ENCODE measurements around the gene PNN. TPM values are rescaled to one million over a fixed set of nuclear protein-coding genes. Genes with fewer than 3 reads are reported as not detected.
"Not testable (repeated sequence)": the region's sequence is repeated elsewhere in the genome, so short reads cannot be mapped to it uniquely, and the experiment has no call there.

Gene PNN
- total and polyA plus RNA-seq, 2 donors = 35.7 to 38.4 TPM

DNA sequence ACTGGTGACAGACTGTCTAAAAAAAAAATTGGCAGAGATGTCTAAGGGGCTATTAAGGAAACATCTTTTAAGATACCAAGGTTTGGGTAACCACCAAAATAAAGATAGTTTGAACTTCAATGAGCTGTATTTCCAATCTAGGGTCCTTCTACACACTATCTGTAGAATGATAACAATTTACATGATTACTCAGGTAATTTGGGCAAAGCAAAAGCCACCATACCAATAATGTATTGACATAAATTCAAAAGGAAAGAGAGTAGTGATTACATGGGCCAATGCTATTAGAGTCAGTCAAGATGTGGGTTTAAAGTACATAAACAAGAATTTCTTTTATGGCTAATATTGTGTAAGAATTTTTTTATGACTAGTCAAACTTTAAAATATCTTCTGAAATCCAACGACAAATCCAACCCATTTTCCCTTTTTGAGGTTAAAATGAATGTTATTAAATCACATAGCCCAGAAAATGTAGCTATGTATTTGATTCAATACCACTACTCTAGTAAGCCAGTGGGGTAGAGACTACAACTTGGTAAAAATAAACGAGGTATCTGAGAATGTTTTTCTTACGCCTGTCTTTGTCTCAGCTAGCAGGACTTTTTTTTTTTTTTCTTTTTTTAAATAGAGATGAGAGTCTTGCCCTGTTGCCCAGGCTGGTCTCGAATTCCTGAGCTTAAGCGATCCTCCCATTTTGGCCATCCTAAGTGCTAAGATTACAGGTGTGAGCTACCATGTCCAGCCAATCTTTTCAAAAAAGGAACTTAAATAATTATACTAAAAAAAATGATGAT lies 10.4 kb downstream of the PNN start:
- peaks cover 12% of the 10 kb centered on the region for H3K36me3 ChIP-seq (ENCODE audit: insufficient read depth)
- peaks cover 1% of the 10 kb centered on the region for H3K4me1 ChIP-seq (ENCODE audit: insufficient read depth)
- H3K4me3 ChIP-seq (ENCODE audit: low read depth, low read length) = no peak overlapping the region
- WGBS = 93% methylated on average over 5 of the region's 5 CpGs
- no peak overlapping the region for H3K27ac ChIP-seq (ENCODE audit: low read depth)
- no peak for DNase-seq (ENCODE audit: extremely low spot score)

GRCh38 chr14:39186941-39187525 lies 12.0 kb downstream of the PNN start:
- 84% methylated on average over 4 of the region's 4 CpGs for WGBS
- H3K4me3 ChIP-seq (ENCODE audit: low read depth, low read length) = no peak overlapping the region
- DNase-seq (ENCODE audit: extremely low spot score) = no peak
- peaks cover 3% of the 10 kb centered on the region for H3K36me3 ChIP-seq (ENCODE audit: insufficient read depth)
- H3K4me1 ChIP-seq (ENCODE audit: insufficient read depth) = peaks cover 1% of the 10 kb centered on the region
- H3K27ac ChIP-seq (ENCODE audit: low read depth) = no peak overlapping the region

DNA sequence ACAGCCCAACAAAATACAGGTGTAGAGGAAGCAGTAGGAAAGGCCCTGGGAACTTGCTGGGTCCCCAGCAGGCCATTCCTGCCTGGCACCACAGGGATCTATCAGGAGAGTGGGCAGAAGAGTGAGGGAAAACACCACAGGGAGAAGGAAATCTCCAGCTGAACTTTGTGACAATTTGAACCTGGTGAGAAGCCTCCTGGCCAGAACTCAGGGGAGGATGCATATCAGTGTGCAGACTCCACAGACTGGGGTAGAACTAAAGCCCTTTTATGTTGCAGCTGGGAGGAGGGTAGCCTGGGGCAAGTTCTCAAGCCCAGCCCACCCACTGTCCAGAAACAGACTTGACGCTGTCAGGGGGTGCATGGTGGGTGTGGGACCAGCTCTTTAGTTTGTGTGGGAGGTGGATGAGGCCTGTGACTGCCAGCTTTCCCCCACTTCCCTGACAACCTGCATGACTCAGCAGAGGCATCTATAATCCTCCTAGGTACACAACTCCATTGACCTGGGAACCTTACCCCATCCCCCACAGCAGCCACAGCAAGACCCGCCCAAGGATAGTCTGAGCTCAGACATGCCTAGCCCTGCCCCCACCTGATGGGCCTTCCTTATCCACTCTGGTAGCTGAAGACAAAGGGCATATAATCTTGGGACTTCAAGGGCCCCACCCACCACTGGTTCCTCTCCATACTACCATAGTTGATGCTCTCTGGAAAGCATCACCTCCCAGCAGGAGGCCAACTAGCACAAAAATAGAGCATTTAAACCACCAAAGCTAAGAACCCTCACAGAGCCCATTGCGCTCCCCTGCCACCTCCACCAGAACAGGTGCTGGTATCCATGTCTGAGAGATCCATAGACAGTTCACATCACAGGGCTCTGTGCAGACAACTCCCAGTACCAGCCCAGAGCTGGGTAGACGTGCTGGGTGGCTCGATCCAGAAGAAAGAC lies 28.9 kb downstream of the PNN start:
- Histone ChIP-seq H3K27ac (ENCODE audit: low read depth) (no peak overlapping the region), H3K4me3 (ENCODE audit: low read depth, low read length) (no peak overlapping the region), H3K36me3 (ENCODE audit: insufficient read depth) (no peaks in the 10 kb centered on the region), H3K4me1 (ENCODE audit: insufficient read depth) (no peaks in the 10 kb centered on the region)
- DNase-seq (ENCODE audit: extremely low spot score) = no peak
- 78% methylated on average over 5 of the region's 5 CpGs for WGBS

- 81% methylated on average over 2 of the region's 2 CpGs for WGBS
- not testable (repeated sequence) for DNase-seq (ENCODE audit: extremely low spot score); H3K4me3 ChIP-seq (ENCODE audit: low read depth, low read length); H3K4me1 ChIP-seq (ENCODE audit: insufficient read depth); H3K27ac ChIP-seq (ENCODE audit: low read depth); H3K36me3 ChIP-seq (ENCODE audit: insufficient read depth)
Observed at GRCh38 chr14:39207430-39207829, 32.4 kb downstream of the PNN start.

- no peak for DNase-seq (ENCODE audit: extremely low spot score)
- Histone ChIP-seq H3K4me1 (ENCODE audit: insufficient read depth) (no peaks in the 10 kb centered on the region), H3K4me3 (ENCODE audit: low read depth, low read length) (no peak overlapping the region), H3K36me3 (ENCODE audit: insufficient read depth) (no peaks in the 10 kb centered on the region), H3K27ac (ENCODE audit: low read depth) (no peak overlapping the region)
- WGBS = 90% methylated on average over 15 of the region's 15 CpGs
Observed at GRCh38 chr14:39211109-39211741, 36.2 kb downstream of the PNN start.

DNA sequence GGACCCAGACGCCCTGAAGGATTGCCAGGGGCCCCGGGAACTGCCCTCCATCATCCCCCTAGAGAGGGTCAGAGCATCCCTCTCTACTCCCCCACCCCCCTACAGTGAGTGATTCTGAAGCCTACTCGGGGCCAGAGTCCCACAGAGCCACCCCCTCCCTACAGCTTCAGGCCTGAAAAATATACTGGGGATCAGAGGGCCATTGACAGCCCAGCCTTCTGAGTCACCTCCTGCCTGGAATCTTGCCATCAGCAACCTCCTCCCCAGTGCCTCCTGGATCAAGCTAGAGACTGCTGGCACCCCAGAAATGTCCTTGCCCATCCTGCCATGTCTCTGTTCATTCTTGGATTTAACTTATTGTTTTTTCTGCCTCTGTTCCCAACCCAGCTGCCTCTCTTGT lies 37.0 kb downstream of the PNN start:
- no peak overlapping the region for H3K4me3 ChIP-seq (ENCODE audit: low read depth, low read length)
- H3K36me3 ChIP-seq (ENCODE audit: insufficient read depth) = no peaks in the 10 kb centered on the region
- H3K27ac ChIP-seq (ENCODE audit: low read depth) = no peak overlapping the region
- H3K4me1 ChIP-seq (ENCODE audit: insufficient read depth) = no peaks in the 10 kb centered on the region
- no peak for DNase-seq (ENCODE audit: extremely low spot score)
- WGBS = 78% methylated on average over 3 of the region's 3 CpGs

DNA sequence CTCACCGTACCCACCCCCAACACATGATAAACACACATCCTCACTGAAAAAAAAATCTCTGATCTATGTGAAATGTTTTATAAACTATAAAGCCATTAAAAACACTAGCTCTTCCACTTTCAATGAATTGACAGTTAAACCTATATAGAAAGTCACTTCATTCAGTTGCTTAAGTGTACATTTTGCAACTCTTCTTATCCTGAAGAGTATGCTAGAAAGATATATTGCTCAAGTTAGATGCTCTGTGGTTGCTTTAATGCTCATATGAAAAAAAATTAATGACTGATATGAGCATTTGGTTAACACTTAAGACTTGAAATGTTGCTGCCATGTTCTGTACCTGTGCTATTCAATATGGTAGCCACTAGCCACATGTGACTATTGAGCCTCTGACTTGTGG lies 37.6 kb downstream of the PNN start:
- 89% methylated on average over 1 of the region's 1 CpG for WGBS
- Histone ChIP-seq H3K4me1 (ENCODE audit: insufficient read depth) (no peaks in the 10 kb centered on the region), H3K4me3 (ENCODE audit: low read depth, low read length) (no peak overlapping the region), H3K27ac (ENCODE audit: low read depth) (no peak overlapping the region), H3K36me3 (ENCODE audit: insufficient read depth) (no peaks in the 10 kb centered on the region)
- DNase-seq (ENCODE audit: extremely low spot score) = no peak

- no peak overlapping the region for H3K4me3 ChIP-seq (ENCODE audit: low read depth, low read length)
- H3K4me1 ChIP-seq (ENCODE audit: insufficient read depth) = no peaks in the 10 kb centered on the region
- no peak overlapping the region for H3K27ac ChIP-seq (ENCODE audit: low read depth)
- 71% methylated on average over 8 of the region's 8 CpGs for WGBS
- DNase-seq (ENCODE audit: extremely low spot score) = no peak
- no peaks in the 10 kb centered on the region for H3K36me3 ChIP-seq (ENCODE audit: insufficient read depth)
Observed at GRCh38 chr14:39217214-39217879, 42.3 kb downstream of the PNN start.

DNA sequence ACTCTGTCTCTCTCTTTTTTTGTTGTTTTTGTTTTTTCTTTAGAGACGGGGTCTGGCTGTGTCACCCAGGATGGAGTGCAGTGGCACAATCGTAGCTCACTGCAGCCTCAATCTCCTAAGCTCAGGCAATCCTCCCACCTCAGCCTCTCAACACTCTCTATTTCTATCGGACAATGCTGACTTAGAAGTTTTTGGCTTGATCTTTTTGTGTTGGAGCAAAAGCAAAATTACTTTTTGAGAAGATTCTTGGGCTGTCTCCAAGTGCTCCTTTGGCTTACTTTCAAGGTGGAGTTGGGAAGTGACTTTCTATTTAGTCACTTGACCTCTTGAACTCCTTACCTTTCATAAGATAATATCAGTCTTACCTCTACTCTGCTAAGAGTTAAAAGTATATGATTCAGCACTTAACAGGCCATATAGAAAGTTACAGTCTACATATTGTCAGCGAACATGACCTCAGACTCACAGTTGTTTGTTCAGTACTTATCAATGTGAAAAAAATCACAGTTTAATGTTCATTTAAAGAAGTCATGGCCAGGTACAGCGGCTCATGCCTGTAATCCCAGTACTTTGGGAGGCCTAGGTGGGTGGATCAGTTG lies 43.2 kb downstream of the PNN start:
- no peaks in the 10 kb centered on the region for H3K36me3 ChIP-seq (ENCODE audit: insufficient read depth)
- 44% methylated on average over 5 of the region's 5 CpGs for WGBS
- no peak overlapping the region for H3K27ac ChIP-seq (ENCODE audit: low read depth)
- H3K4me3 ChIP-seq (ENCODE audit: low read depth, low read length) = no peak overlapping the region
- no peaks in the 10 kb centered on the region for H3K4me1 ChIP-seq (ENCODE audit: insufficient read depth)
- no peak for DNase-seq (ENCODE audit: extremely low spot score)

DNA sequence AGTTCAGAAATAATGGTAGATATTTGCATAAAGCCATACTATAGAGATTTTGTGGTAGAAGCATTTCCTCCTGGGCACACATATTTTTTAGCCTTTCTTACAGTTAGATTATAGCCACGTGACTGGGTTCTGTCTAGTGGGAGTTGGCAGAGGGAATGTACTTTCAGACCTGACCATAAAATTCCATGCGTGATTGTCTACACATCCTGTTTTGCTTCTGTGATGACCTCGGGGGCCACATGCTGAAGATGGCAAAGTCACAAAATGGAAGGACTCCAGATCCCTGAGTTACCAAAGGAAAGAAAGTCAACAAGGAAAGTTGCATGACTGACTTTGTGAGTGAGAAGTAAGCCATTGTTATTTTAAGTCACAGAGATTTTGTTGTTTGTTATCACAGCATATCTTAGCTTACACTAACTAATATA lies 44.0 kb downstream of the PNN start:
- 58% methylated on average over 3 of the region's 3 CpGs for WGBS
- H3K27ac ChIP-seq (ENCODE audit: low read depth) = no peak overlapping the region
- no peaks in the 10 kb centered on the region for H3K36me3 ChIP-seq (ENCODE audit: insufficient read depth)
- no peak for DNase-seq (ENCODE audit: extremely low spot score)
- H3K4me3 ChIP-seq (ENCODE audit: low read depth, low read length) = no peak overlapping the region
- H3K4me1 ChIP-seq (ENCODE audit: insufficient read depth) = no peaks in the 10 kb centered on the region

DNA sequence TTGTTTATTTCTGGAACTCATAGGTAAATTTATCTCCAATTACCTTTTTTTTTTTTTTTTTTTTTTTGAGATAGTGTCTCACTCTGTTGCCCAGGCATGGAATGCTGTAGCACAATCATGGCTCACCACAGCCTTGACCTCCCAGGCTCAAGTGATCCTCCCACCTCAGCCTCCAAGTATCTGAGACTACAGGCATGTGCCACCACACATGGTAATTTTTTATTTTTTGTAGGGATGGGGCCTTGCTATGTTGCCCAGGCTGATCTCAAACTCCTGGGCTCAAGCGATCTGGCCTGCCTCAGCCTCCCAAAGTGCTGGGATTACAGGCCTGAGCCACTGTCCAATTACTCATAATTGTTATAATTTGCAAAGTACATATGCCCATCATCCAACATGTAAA lies 45.4 kb downstream of the PNN start:
- DNase-seq (ENCODE audit: extremely low spot score); H3K4me3 ChIP-seq (ENCODE audit: low read depth, low read length); H3K27ac ChIP-seq (ENCODE audit: low read depth); H3K4me1 ChIP-seq (ENCODE audit: insufficient read depth); H3K36me3 ChIP-seq (ENCODE audit: insufficient read depth): not testable (repeated sequence)
- 92% methylated on average over 1 of the region's 1 CpG for WGBS

GRCh38 chr14:39228044-39228443 lies 53.0 kb downstream of the PNN start:
- no peaks in the 10 kb centered on the region for H3K4me1 ChIP-seq (ENCODE audit: insufficient read depth)
- no peaks in the 10 kb centered on the region for H3K36me3 ChIP-seq (ENCODE audit: insufficient read depth)
- H3K27ac ChIP-seq (ENCODE audit: low read depth) = no peak overlapping the region
- H3K4me3 ChIP-seq (ENCODE audit: low read depth, low read length) = no peak overlapping the region
- no peak for DNase-seq (ENCODE audit: extremely low spot score)
- WGBS = 78% methylated on average over 3 of the region's 3 CpGs

Data from urinary bladder (tissue), 4 donors.